Hepatocyte (in vitro differentiated cells): ENCODE results near the gene NPTX1. TPM values are rescaled to one million over a fixed set of nuclear protein-coding genes. Genes with fewer than 3 reads are reported as not detected.

Source experiments
- DNase-seq: peaks from one replicate; pipeline ENCODE4 v3.0.0-alpha.2; 2016; ENCODE audit warnings: low spot score
- H2AFZ ChIP-seq: fragments of 200-600 bp; sonication (generic); 2 replicates; pipeline ENCODE4 v1.6.0; 2016; ENCODE audit warnings: antibody characterized with exemption, mild to moderate bottlenecking
- H3K27ac ChIP-seq: fragments of 200-600 bp; sonication (generic); 2 replicates; pipeline ENCODE4 v1.5.1; 2016; ENCODE audit warnings: mild to moderate bottlenecking
- H3K27me3 ChIP-seq: fragments of 200-600 bp; sonication (generic); 2 replicates; pipeline ENCODE4 v1.6.1; 2016
- H3K36me3 ChIP-seq: fragments of 200-600 bp; sonication (generic); replicated peaks from 2 replicates; pipeline ENCODE4 v1.5.1; 2016; ENCODE audit warnings: low read depth; ENCODE audit not compliant: insufficient read depth
- H3K4me1 ChIP-seq: fragments of 200-600 bp; sonication (generic); 2 replicates; pipeline ENCODE4 v1.5.1; 2016; ENCODE audit warnings: mild to moderate bottlenecking, moderate library complexity; ENCODE audit not compliant: insufficient read depth
- H3K4me2 ChIP-seq: fragments of 200-600 bp; sonication (generic); 2 replicates; pipeline ENCODE4 v1.6.0; 2016
- H3K4me3 ChIP-seq: fragments of 200-600 bp; sonication (generic); 2 replicates; pipeline ENCODE4 v1.5.1; 2016; ENCODE audit warnings: mild to moderate bottlenecking
- H3K79me2 ChIP-seq: fragments of 200-600 bp; sonication (generic); 2 replicates; pipeline ENCODE4 v1.6.0; 2017; ENCODE audit warnings: mild to moderate bottlenecking
- H3K9me2 ChIP-seq: fragments of 200-600 bp; sonication (generic); replicated peaks from 2 replicates; pipeline ENCODE4 v1.6.0; 2017; ENCODE audit warnings: mild to moderate bottlenecking; ENCODE audit not compliant: insufficient read depth
- H3K9me3 ChIP-seq: fragments of 200-600 bp; sonication (generic); 2 replicates; pipeline ENCODE4 v1.5.1; 2016; ENCODE audit warnings: low read depth, mild to moderate bottlenecking
- H4K20me1 ChIP-seq: fragments of 200-600 bp; sonication (generic); 2 replicates; pipeline ENCODE4 v1.6.0; 2016; ENCODE audit warnings: mild to moderate bottlenecking; ENCODE audit not compliant: insufficient read depth, poor library complexity, severe bottlenecking
- CTCF ChIP-seq: fragments of 200-600 bp; sonication (generic); IDR thresholded peaks from 2 replicates; pipeline ENCODE4 v1.5.1; 2016; ENCODE audit warnings: antibody characterized with exemption, mild to moderate bottlenecking; ENCODE audit not compliant: poor library complexity
- EZH2 ChIP-seq: fragments of 200-600 bp; sonication (generic); IDR thresholded peaks from 2 replicates; pipeline ENCODE4 v1.6.1; 2016; ENCODE audit warnings: antibody characterized with exemption, mild to moderate bottlenecking, borderline replicate concordance
- EZH2phosphoT487 ChIP-seq: fragments of 200-600 bp; sonication (generic); IDR thresholded peaks from one replicate; pipeline ENCODE4 v1.6.1; 2018; ENCODE audit warnings: antibody characterized with exemption, mild to moderate bottlenecking, low read depth, moderate library complexity; ENCODE audit not compliant: unreplicated experiment, severe bottlenecking
- WGBS: methylation state at CpG from one replicate; pipeline ENCODE4 v1.1.6; 2016; ENCODE audit warnings: low lambda C conversion rate; ENCODE audit errors: missing lambda C conversion rate; 5-methylcytosine and 5-hydroxymethylcytosine counted together
- polyA plus RNA-seq: library from polyadenylated mRNA; unstranded; fragments of >200 nt; fragmentation: Nextera tagmentation; extraction: Ambion mirVana; gene quantifications from 2 replicates; pipeline ENCODE4 v1.2.1, GENCODE V29; 2016
- total RNA-seq: library from RNA; depleted of rRNA; stranded (reverse); fragments of >200 nt; gene quantifications from 2 replicates; pipeline ENCODE4 v1.2.3, GENCODE V29; 2014

NPTX1 gene
- total and polyA plus RNA-seq, 2 experiments from 2014 or later: 0.70 to 2.1 TPM

DNA sequence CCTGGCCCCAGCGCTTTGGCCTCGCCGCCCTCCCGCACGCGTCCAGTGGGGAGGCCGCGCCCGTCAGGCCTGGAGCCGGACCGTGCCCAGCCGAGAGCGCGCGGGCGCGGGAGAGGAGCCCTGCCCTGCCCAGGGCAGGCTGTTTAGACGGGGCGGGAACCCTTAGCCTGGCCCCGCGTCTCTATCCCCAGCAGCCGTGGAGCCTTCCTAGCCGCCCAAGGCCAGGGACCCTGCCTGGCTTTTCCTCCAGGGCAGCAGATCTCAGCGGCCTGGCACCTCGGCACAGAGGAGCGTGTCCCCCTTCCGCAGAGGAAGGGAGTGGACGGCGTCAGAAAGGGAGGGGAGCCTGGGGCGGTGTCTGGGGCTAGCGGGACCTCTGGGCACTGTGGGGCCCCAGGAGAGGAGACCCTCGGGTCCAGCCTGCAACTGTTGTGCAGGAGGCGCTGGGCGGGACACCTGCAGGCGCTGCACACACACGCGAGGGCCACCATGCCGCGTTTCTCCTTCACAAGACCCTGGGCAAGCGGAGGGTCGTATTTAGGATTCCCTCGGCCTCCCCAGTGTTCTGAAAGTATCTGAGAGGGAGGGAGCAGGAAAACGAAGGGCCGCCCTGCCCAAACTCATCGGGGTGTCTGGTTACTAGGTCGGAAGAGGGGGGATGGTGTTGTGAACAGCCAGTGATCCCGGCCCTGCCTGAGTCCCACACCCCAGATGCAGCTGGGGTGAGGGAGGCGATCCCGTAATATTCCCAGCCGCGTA lies 2.3 kb upstream of the NPTX1 start:
- DNase-seq: no peak
- H2AFZ ChIP-seq: peak overlapping the region; percentile 66
- H3K79me2 ChIP-seq: no peaks in the 10 kb centered on the region
- peaks cover 87% of the 10 kb centered on the region for H3K27me3 ChIP-seq
- peak overlapping the region; percentile 94 for H3K4me2 ChIP-seq
- TF ChIP-seq CTCF (no peak), EZH2phosphoT487 (peak; percentile 43), EZH2 (peak; percentile 98)
- no peaks in the 10 kb centered on the region for H3K9me2 ChIP-seq
- WGBS: 14% methylated on average over 48 of the region's 51 CpGs
- H3K9me3 ChIP-seq: no peaks in the 10 kb centered on the region
- H3K27ac ChIP-seq: no peak overlapping the region
- H3K4me3 ChIP-seq: peak overlapping the region; percentile 18
- H3K36me3 ChIP-seq: no peaks in the 10 kb centered on the region
- H3K4me1 ChIP-seq: peaks cover 44% of the 10 kb centered on the region
- H4K20me1 ChIP-seq: peaks cover 3% of the 10 kb centered on the region

- 9% methylated on average over 59 of the region's 103 CpGs for WGBS
- H3K9me2 ChIP-seq: no peaks in the 10 kb centered on the region
- H3K36me3 ChIP-seq: no peaks in the 10 kb centered on the region
- H3K27ac ChIP-seq: no peak overlapping the region
- peak; percentile 83 for DNase-seq
- no peaks in the 10 kb centered on the region for H3K79me2 ChIP-seq
- H2AFZ ChIP-seq: peak overlapping the region; percentile 66
- no peaks in the 10 kb centered on the region for H3K9me3 ChIP-seq
- H3K27me3 ChIP-seq: peaks cover 95% of the 10 kb centered on the region
- peaks cover 44% of the 10 kb centered on the region for H3K4me1 ChIP-seq
- TF ChIP-seq EZH2phosphoT487: peak; percentile 24
- TF ChIP-seq CTCF: peak; percentile 69
- TF ChIP-seq EZH2: no peak
- peak overlapping the region; percentile 18 for H3K4me3 ChIP-seq
- peaks cover 3% of the 10 kb centered on the region for H4K20me1 ChIP-seq
- H3K4me2 ChIP-seq: peak overlapping the region; percentile 94
Measured at GRCh38 chr17:80477647-80478478, 1.5 kb upstream of the NPTX1 start.

DNA sequence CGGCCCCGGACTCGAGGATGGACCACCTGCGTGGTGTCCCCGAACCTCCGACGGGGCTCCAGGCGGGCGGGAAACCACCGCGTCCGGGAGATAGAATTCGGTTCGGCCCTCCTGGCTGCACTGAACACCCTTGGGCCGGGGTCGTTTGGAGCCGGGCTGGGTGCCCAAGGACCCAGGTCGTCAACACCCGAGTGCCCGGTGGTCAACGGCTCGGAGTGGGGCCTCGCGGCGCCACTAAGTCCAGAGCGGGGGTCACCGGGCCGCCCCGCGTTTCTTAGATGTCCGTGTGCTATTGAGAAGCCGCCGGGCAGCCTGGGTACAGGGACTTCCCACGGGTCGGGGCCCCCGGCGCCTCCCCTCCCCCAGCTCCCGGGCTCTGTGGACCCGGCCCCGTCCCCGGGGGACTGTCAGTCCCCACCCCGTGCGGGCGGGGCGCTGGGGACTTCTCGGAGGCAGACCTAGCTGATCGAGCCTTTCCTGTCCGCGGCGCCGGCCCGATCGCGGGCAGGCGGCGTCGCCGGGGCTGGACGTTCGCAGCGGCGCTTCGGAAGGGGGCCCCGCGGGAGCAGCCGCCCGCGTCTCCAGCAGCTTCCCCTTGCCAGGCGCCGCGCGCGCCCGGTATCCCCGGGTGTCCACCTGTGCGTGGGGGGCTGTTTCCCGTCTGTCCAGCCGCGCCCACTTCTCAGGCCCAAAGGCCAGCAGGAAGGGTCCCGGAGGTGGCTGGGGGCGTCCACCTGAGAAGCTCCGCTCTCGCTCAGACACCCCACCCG lies 655 bp upstream of the NPTX1 start:
- DNase-seq: no peak
- Histone ChIP-seq H2AFZ (peak overlapping the region; percentile 40), H3K4me3 (no peak overlapping the region)

More for the DNA sequence above, 655 bp upstream of the NPTX1 start:
- no peaks in the 10 kb centered on the region for H3K79me2 ChIP-seq
- no peaks in the 10 kb centered on the region for H3K36me3 ChIP-seq
- 5% methylated on average over 54 of the region's 84 CpGs for WGBS
- TF ChIP-seq EZH2 (peak; percentile 61), CTCF (no peak), EZH2phosphoT487 (peak; percentile 14)
- peak overlapping the region; percentile 94 for H3K4me2 ChIP-seq
- H3K9me2 ChIP-seq: no peaks in the 10 kb centered on the region
- no peaks in the 10 kb centered on the region for H3K9me3 ChIP-seq
- peaks cover 44% of the 10 kb centered on the region for H3K4me1 ChIP-seq
- H3K27me3 ChIP-seq: peaks cover 96% of the 10 kb centered on the region
- no peak overlapping the region for H3K27ac ChIP-seq
- H4K20me1 ChIP-seq: peaks cover 3% of the 10 kb centered on the region
